Measurements from ENCODE around the gene APOA1. TPM values are rescaled to one million over a fixed set of nuclear protein-coding genes. Genes with fewer than 3 reads are reported as not detected.
A peak's percentile ranks its signal among the peaks of the same experiment; 100 is the strongest.

The APOA1 gene
- total RNA-seq, 1 donor from 2014 or later = 2.7 TPM

DNA sequence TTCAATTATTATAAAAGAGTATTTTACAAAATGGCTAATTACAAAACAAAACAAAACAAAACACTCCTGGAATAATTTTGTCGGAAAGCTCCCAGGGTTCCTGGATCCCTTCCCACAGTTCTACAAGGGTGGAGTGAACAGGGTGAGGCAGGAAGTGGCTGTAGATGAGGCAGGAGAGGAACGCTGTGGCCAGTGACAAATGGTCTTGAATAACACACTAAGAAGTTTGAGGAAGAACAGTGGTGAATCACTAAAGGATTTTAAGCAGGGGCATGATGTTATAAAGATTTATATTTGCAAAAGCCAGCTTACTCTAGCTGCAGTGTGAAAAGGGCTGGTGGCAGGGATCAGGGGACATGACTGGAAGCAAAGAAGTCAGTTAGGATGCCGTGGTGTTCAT, 33.8 kb upstream of the APOA1 start:
- Mint-ChIP-seq H3K27ac (no peak overlapping the region), H3K4me3 (no peak overlapping the region), H3K36me3 (peaks cover 39% of the 10 kb centered on the region), H3K9me3 (no peaks in the 10 kb centered on the region), H3K27me3 (ENCODE audit: insufficient read depth, low read depth) (peaks cover 2% of the 10 kb centered on the region), H3K4me1 (no peaks in the 10 kb centered on the region)
- DNase-seq (ENCODE audit: low spot score) = no peak
- Histone ChIP-seq H2AFZ (replicated peaks) (no peak overlapping the region), H3K4me3 (no peak overlapping the region), H3F3A (ENCODE audit: low read depth) (no peaks in the 10 kb centered on the region), H3K27me3 (no peaks in the 10 kb centered on the region), H3K4me2 (no peak overlapping the region), H3K36me3 (no peaks in the 10 kb centered on the region), H3K9me3 (ENCODE audit: low read depth) (no peaks in the 10 kb centered on the region), H3K9ac (no peak overlapping the region), H3K4me1 (no peaks in the 10 kb centered on the region), H4K20me1 (ENCODE audit: low read depth) (no peaks in the 10 kb centered on the region), H3K79me2 (ENCODE audit: low read depth) (no peaks in the 10 kb centered on the region), H3K27ac (no peak overlapping the region)
- TF ChIP-seq, protein P1, sequence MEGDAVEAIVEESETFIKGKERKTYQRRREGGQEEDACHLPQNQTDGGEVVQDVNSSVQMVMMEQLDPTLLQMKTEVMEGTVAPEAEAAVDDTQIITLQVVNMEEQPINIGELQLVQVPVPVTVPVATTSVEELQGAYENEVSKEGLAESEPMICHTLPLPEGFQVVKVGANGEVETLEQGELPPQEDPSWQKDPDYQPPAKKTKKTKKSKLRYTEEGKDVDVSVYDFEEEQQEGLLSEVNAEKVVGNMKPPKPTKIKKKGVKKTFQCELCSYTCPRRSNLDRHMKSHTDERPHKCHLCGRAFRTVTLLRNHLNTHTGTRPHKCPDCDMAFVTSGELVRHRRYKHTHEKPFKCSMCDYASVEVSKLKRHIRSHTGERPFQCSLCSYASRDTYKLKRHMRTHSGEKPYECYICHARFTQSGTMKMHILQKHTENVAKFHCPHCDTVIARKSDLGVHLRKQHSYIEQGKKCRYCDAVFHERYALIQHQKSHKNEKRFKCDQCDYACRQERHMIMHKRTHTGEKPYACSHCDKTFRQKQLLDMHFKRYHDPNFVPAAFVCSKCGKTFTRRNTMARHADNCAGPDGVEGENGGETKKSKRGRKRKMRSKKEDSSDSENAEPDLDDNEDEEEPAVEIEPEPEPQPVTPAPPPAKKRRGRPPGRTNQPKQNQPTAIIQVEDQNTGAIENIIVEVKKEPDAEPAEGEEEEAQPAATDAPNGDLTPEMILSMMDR (IDR thresholded peaks at IDR 0.05) = no peak
- no peak for TF ChIP-seq EZH2 (IDR thresholded peaks at IDR 0.05)
- no peak for TF ChIP-seq EZH2phosphoT487 (IDR thresholded peaks at IDR 0.05)

- H3K4me1 Mint-ChIP-seq = no peaks in the 10 kb centered on the region
- Histone ChIP-seq H3K4me2 (no peak overlapping the region), H3K4me1 (no peaks in the 10 kb centered on the region), H3K36me3 (no peaks in the 10 kb centered on the region), H3K9me3 (ENCODE audit: low read depth) (no peaks in the 10 kb centered on the region), H3K4me3 (no peak overlapping the region), H3K27ac (no peak overlapping the region), H3K9ac (no peak overlapping the region), H4K20me1 (ENCODE audit: low read depth) (no peaks in the 10 kb centered on the region), H3K27me3 (no peaks in the 10 kb centered on the region), H2AFZ (replicated peaks) (no peak overlapping the region), H3K79me2 (ENCODE audit: low read depth) (no peaks in the 10 kb centered on the region), H3F3A (ENCODE audit: low read depth) (no peaks in the 10 kb centered on the region)
- H3K27me3 Mint-ChIP-seq (ENCODE audit: insufficient read depth, low read depth) = peaks cover 2% of the 10 kb centered on the region
- H3K36me3 Mint-ChIP-seq = peaks cover 36% of the 10 kb centered on the region
- TF ChIP-seq, protein P1 (IDR thresholded peaks at IDR 0.05) = no peak
- TF ChIP-seq EZH2 (IDR thresholded peaks at IDR 0.05) = no peak
- TF ChIP-seq EZH2phosphoT487 (IDR thresholded peaks at IDR 0.05) = no peak
- H3K9me3 Mint-ChIP-seq = no peaks in the 10 kb centered on the region
- DNase-seq (ENCODE audit: low spot score) = no peak
- H3K4me3 Mint-ChIP-seq = no peak overlapping the region
- H3K27ac Mint-ChIP-seq = no peak overlapping the region
Observed at GRCh38 chr11:116870054-116870453, 32.6 kb upstream of the APOA1 start.

GRCh38 chr11:116869610-116870009, 32.2 kb upstream of the APOA1 start:
- Mint-ChIP-seq H3K9me3 (no peaks in the 10 kb centered on the region), H3K27me3 (ENCODE audit: insufficient read depth, low read depth) (peaks cover 2% of the 10 kb centered on the region), H3K4me1 (no peaks in the 10 kb centered on the region), H3K4me3 (no peak overlapping the region), H3K27ac (no peak overlapping the region), H3K36me3 (peaks cover 34% of the 10 kb centered on the region)
- no peaks in the 10 kb centered on the region for H3K9me3 ChIP-seq (ENCODE audit: low read depth)
- no peaks in the 10 kb centered on the region for H3K4me1 ChIP-seq
- no peak overlapping the region for H3K27ac ChIP-seq
- no peak overlapping the region for H3K4me2 ChIP-seq
- no peak overlapping the region for H3K9ac ChIP-seq
- TF ChIP-seq EZH2 (IDR thresholded peaks at IDR 0.05) (no peak), EZH2phosphoT487 (IDR thresholded peaks at IDR 0.05) (no peak)
- TF ChIP-seq, protein P1 (IDR thresholded peaks at IDR 0.05) = peak; percentile 8
- no peaks in the 10 kb centered on the region for H4K20me1 ChIP-seq (ENCODE audit: low read depth)
- H3K27me3 ChIP-seq = no peaks in the 10 kb centered on the region
- H3K4me3 ChIP-seq = no peak overlapping the region
- peak; percentile 8 for DNase-seq (ENCODE audit: low spot score)
- no peaks in the 10 kb centered on the region for H3F3A ChIP-seq (ENCODE audit: low read depth)
- no peaks in the 10 kb centered on the region for H3K79me2 ChIP-seq (ENCODE audit: low read depth)
- H3K36me3 ChIP-seq = no peaks in the 10 kb centered on the region
- H2AFZ ChIP-seq (replicated peaks) = no peak overlapping the region
